ENCODE results near the gene NTHL1. TPM values are rescaled to one million over a fixed set of nuclear protein-coding genes. Genes with fewer than 3 reads are reported as not detected.

NTHL1 gene
- total RNA-seq, 1 experiment from 2014 or later: 32.8 TPM

DNA sequence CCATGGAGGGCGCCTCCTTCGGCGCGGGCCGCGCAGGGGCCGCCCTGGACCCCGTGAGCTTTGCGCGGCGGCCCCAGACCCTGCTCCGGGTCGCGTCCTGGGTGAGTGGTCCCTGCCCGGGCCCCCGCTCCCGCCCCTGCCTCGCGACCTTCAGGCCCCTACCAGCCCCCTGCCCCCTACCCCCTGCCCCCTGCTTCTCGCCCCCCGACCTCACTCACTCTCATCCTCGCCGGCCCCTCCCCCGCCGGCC lies 57.6 kb downstream of the NTHL1 start:
- H3K4me3 Mint-ChIP-seq (ENCODE audit: low read depth, unreplicated experiment): peak overlapping the region; percentile 54
- CTCF ChIA-PET: no interaction called here

More for the DNA sequence above, 57.6 kb downstream of the NTHL1 start:
- no peak for DNase-seq
- BruUV-seq (replicated peaks): no TSS peak
- Mint-ChIP-seq H3K27me3 (ENCODE audit: unreplicated experiment) (no peaks in the 10 kb centered on the region), H3K36me3 (ENCODE audit: insufficient read depth, unreplicated experiment) (peaks cover 48% of the 10 kb centered on the region), H3K27ac (ENCODE audit: unreplicated experiment) (no peak overlapping the region), H3K9me3 (ENCODE audit: low read depth, unreplicated experiment) (no peaks in the 10 kb centered on the region), H3K4me1 (ENCODE audit: low read depth, unreplicated experiment) (peaks cover 8% of the 10 kb centered on the region)
- intact Hi-C loops (cut with micrococcal nuclease; ENCODE audit: unreplicated experiment): no loop called here
- TF ChIP-seq, protein P1, sequence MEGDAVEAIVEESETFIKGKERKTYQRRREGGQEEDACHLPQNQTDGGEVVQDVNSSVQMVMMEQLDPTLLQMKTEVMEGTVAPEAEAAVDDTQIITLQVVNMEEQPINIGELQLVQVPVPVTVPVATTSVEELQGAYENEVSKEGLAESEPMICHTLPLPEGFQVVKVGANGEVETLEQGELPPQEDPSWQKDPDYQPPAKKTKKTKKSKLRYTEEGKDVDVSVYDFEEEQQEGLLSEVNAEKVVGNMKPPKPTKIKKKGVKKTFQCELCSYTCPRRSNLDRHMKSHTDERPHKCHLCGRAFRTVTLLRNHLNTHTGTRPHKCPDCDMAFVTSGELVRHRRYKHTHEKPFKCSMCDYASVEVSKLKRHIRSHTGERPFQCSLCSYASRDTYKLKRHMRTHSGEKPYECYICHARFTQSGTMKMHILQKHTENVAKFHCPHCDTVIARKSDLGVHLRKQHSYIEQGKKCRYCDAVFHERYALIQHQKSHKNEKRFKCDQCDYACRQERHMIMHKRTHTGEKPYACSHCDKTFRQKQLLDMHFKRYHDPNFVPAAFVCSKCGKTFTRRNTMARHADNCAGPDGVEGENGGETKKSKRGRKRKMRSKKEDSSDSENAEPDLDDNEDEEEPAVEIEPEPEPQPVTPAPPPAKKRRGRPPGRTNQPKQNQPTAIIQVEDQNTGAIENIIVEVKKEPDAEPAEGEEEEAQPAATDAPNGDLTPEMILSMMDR (IDR thresholded peaks at IDR 0.05; ENCODE audit: unreplicated experiment): no peak

Small RNA genes lying within 50 kb of the gene (microRNA-seq; reads per million reads assigned to microRNA genes)
- gene MIR1225: 1.1 reads per million

Other genes with a start within 250 kb of the NTHL1 start
- 48.0 and 48.2 TPM in 2 replicates for gene HAGH, start 221.0 kb downstream of the NTHL1 start, total RNA-seq (2022)
- 33.1 and 43.3 TPM in 2 replicates for gene FAHD1, start 220.6 kb downstream of the NTHL1 start, total RNA-seq (2022)
- not detected in 2 replicates for gene MEIOB, start 175.7 kb downstream of the NTHL1 start, total RNA-seq (2022)
- gene HS3ST6, start 129.4 kb downstream of the NTHL1 start, total RNA-seq (2022): 0.29 TPM in 1 of 2 replicates, not detected in the other
- gene MSRB1, start 104.6 kb downstream of the NTHL1 start, total RNA-seq (2022): 20.3 and 27.1 TPM in 2 replicates
- not detected in 2 replicates for gene RPL3L, start 93.1 kb downstream of the NTHL1 start, total RNA-seq (2022)
- 148 and 153 TPM in 2 replicates for gene NDUFB10, start 88.3 kb downstream of the NTHL1 start, total RNA-seq (2022)
- gene RPS2, start 83.0 kb downstream of the NTHL1 start, total RNA-seq (2022): 2,674 and 2,950 TPM in 2 replicates
- gene RNF151, start 81.0 kb downstream of the NTHL1 start, total RNA-seq (2022): not detected in 2 replicates
- 62.0 and 71.1 TPM in 2 replicates for gene TBL3, start 75.8 kb downstream of the NTHL1 start, total RNA-seq (2022)
- gene NOXO1, start 66.4 kb downstream of the NTHL1 start, total RNA-seq (2022): 10.1 and 11.8 TPM in 2 replicates
- 40.8 and 43.5 TPM in 2 replicates for gene GFER, start 63.6 kb downstream of the NTHL1 start, total RNA-seq (2022)
- gene SYNGR3, start 57.9 kb downstream of the NTHL1 start, total RNA-seq (2022): 3.6 and 3.8 TPM in 2 replicates
- 72.4 and 73.1 TPM in 2 replicates for gene ZNF598, start 38.0 kb downstream of the NTHL1 start, total RNA-seq (2022)
- 1.5 and 4.2 TPM in 2 replicates for gene NPW, start 28.0 kb downstream of the NTHL1 start, total RNA-seq (2022)
- 15.7 and 22.0 TPM in 2 replicates for gene NHERF2, start 20.9 kb downstream of the NTHL1 start, total RNA-seq (2022)
- 170 and 194 TPM in 2 replicates for gene TSC2, start 151 bp upstream of the NTHL1 start, total RNA-seq (2022)
- 82.0 and 86.0 TPM in 2 replicates for gene PKD1, start 88.1 kb upstream of the NTHL1 start, total RNA-seq (2022)
- 10.8 and 12.3 TPM in 2 replicates for gene RAB26, start 100.8 kb upstream of the NTHL1 start, total RNA-seq (2022)
- gene TRAF7, start 107.9 kb upstream of the NTHL1 start, total RNA-seq (2022): 118 and 127 TPM in 2 replicates
- gene CASKIN1, start 148.8 kb upstream of the NTHL1 start, total RNA-seq (2022): 1.4 and 2.6 TPM in 2 replicates
- 58.0 and 59.7 TPM in 2 replicates for gene MLST8, start 157.6 kb upstream of the NTHL1 start, total RNA-seq (2022)
- gene BRICD5, start 163.0 kb upstream of the NTHL1 start, total RNA-seq (2022): 15.8 and 17.3 TPM in 2 replicates
- gene PGP, start 167.0 kb upstream of the NTHL1 start, total RNA-seq (2022): 45.0 and 49.6 TPM in 2 replicates
- 35.4 and 36.5 TPM in 2 replicates for gene E4F1, start 175.8 kb upstream of the NTHL1 start, total RNA-seq (2022)
- gene DNASE1L2, start 188.6 kb upstream of the NTHL1 start, total RNA-seq (2022): 5.7 and 7.5 TPM in 2 replicates
- gene ECI1, start 203.8 kb upstream of the NTHL1 start, total RNA-seq (2022): 85.7 and 87.5 TPM in 2 replicates
- gene RNPS1, start 220.3 kb upstream of the NTHL1 start, total RNA-seq (2022): 287 and 301 TPM in 2 replicates